ENCODE data around the gene DNAJC27.

- no peak for TF ChIP-seq CTCF (conservative IDR thresholded peaks at IDR 0.05)
- TF ChIP-seq EZH2 (IDR thresholded peaks at IDR 0.05; ENCODE audit: low read depth), result no peak
Observed at GRCh38 chr2:24906466-24906865, 65.3 kb downstream of the DNAJC27 start.
